Spleen (tissue), 7 donors: ENCODE measurements around the gene CBX2.

ENCODE experiments used
- POLR2A ChIP-seq, 3 donors: fragments of 450-650 bp; IDR thresholded peaks; one replicate each; pipeline ENCODE4 v1.5.1; 2017; ENCODE audit warnings: antibody characterized with exemption in 3 of 3, mild to moderate bottlenecking in 1 of 3
- POLR2AphosphoS5 ChIP-seq, 3 donors: sonication (generic); formaldehyde crosslinking; IDR thresholded peaks; one replicate each; pipeline ENCODE4 v1.5.1; 2017; ENCODE audit warnings: antibody characterized with exemption in 3 of 3
- TF ChIP-seq, protein P1 (sequence below), 11 experiments: fragments of 200-600 bp in 7 of 11; fragments of 450-650 bp in 4 of 11; sonication (generic) in 4 of 11; IDR thresholded peaks in 8 of 11; conservative IDR thresholded peaks in 3 of 11; 1 replicate in 7 of 11; 2 replicates in 4 of 11; pipeline versions ENCODE4 v1.4.0 to v1.8.0; 2016 to 2021; ENCODE audit warnings: antibody characterized with exemption in 11 of 11, inconsistent platforms in 4 of 11, mild to moderate bottlenecking in 1 of 11
- donor health status: DM: no; HTN: no; CAD: no; lungs with moderate emphysema.
- donor health status: DM: no; HTN: no; CAD: no.
- donor health status: DM: no; HTN: no; CAD: no.

DNA sequence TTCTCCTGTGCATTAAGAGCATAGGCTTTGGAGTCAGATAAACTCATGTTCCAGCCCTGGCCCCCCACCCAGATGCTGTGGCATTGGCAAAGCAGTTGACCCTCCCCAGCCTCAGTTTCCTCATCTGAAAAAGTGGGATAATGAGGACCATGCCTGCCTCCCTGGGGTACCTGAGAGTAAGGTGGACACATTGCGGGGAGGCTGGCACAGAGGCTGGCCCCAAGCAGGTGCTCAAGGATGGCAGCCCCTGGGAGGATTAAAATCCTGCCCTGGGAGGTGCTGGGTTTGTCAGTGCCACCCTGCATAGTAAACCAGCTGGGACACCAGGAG is 35.4 kb upstream of the CBX2 start:
- TF ChIP-seq POLR2AphosphoS5 (IDR thresholded peaks at IDR 0.05) (no peak), POLR2A (IDR thresholded peaks at IDR 0.05) (no peak)
- TF ChIP-seq, protein P1, sequence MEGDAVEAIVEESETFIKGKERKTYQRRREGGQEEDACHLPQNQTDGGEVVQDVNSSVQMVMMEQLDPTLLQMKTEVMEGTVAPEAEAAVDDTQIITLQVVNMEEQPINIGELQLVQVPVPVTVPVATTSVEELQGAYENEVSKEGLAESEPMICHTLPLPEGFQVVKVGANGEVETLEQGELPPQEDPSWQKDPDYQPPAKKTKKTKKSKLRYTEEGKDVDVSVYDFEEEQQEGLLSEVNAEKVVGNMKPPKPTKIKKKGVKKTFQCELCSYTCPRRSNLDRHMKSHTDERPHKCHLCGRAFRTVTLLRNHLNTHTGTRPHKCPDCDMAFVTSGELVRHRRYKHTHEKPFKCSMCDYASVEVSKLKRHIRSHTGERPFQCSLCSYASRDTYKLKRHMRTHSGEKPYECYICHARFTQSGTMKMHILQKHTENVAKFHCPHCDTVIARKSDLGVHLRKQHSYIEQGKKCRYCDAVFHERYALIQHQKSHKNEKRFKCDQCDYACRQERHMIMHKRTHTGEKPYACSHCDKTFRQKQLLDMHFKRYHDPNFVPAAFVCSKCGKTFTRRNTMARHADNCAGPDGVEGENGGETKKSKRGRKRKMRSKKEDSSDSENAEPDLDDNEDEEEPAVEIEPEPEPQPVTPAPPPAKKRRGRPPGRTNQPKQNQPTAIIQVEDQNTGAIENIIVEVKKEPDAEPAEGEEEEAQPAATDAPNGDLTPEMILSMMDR (IDR thresholded peaks at IDR 0.05 in 8 of 11, conservative IDR thresholded peaks at IDR 0.05 in 3 of 11): no peak
